ENCODE data around the gene PDGFRB.

GRCh38 chr5:150167512-150167850, 11.8 kb upstream of the PDGFRB start:
- no peak for TF ChIP-seq ZSCAN29 (IDR thresholded peaks at IDR 0.05)
- TF ChIP-seq NRF1 (conservative IDR thresholded peaks at IDR 0.05; ENCODE audit: low read depth, low read length), result no peak
- no peak for TF ChIP-seq PBX3 (IDR thresholded peaks at IDR 0.05; ENCODE audit: insufficient replicate concordance, low read depth, low read length)
- no peak for TF ChIP-seq POLR2A (IDR thresholded peaks at IDR 0.05; ENCODE audit: low read depth, low read length)
- no peak for TF ChIP-seq RFX5 (IDR thresholded peaks at IDR 0.05; ENCODE audit: low read depth, low read length)
- TF ChIP-seq MTA3 (IDR thresholded peaks at IDR 0.05; ENCODE audit: borderline replicate concordance, low read length), result no peak
- TF ChIP-seq ZZZ3 (IDR thresholded peaks at IDR 0.05; ENCODE audit: control insufficient read depth, insufficient read length, low read depth), result no peak
- no peak for TF ChIP-seq MXI1 (IDR thresholded peaks at IDR 0.05; ENCODE audit: low read depth, low read length)
- TF ChIP-seq CTCF (IDR thresholded peaks at IDR 0.05 in 2 of 3, conservative IDR thresholded peaks at IDR 0.05 in 1 of 3; ENCODE audit: control insufficient read depth in 2 of 3, extremely low read depth in 1 of 3, insufficient read depth in 1 of 3, low read depth in 3 of 3, low read length in 3 of 3), result no peak
- TF ChIP-seq BRCA1 (IDR thresholded peaks at IDR 0.05; ENCODE audit: low read depth, low read length), result no peak
- TF ChIP-seq USF2 (IDR thresholded peaks at IDR 0.05; ENCODE audit: borderline replicate concordance, low read depth, low read length), result no peak
- no peak for TF ChIP-seq ZNF592 (IDR thresholded peaks at IDR 0.05)
- TF ChIP-seq HDGF (IDR thresholded peaks at IDR 0.05), result no peak
